Mesenchymal stem cell (in vitro differentiated cells and primary cell): ENCODE results near the gene XRCC4.

Source experiments
- DNase-seq: peaks from one replicate; pipeline ENCODE4 v3.0.0-alpha.2; 2013
- H2AFZ ChIP-seq: one replicate; pipeline ENCODE4 v1.6.1; 2013; ENCODE audit warnings: low read depth, mild to moderate bottlenecking, control low read depth, inconsistent platforms, low read length, moderate library complexity
- H2AK5ac ChIP-seq: 2 replicates; pipeline ENCODE4 v1.6.1; 2013; ENCODE audit warnings: low read length, moderate library complexity, mild to moderate bottlenecking, inconsistent platforms; ENCODE audit not compliant: severe bottlenecking
- H2BK120ac ChIP-seq: one replicate; pipeline ENCODE4 v1.6.1; 2013; ENCODE audit warnings: low read depth, mild to moderate bottlenecking, inconsistent platforms, low read length, moderate library complexity
- H2BK12ac ChIP-seq, 2 experiments: one replicate each; pipeline ENCODE4 v1.6.1; 2013; ENCODE audit warnings: inconsistent platforms in 2 of 2, low read length in 2 of 2, mild to moderate bottlenecking in 2 of 2, moderate library complexity in 2 of 2, control low read depth in 1 of 2
- H2BK15ac ChIP-seq: one replicate; pipeline ENCODE4 v1.6.1; 2013; ENCODE audit warnings: mild to moderate bottlenecking, low read depth, inconsistent platforms; ENCODE audit not compliant: poor library complexity, severe bottlenecking
- H2BK5ac ChIP-seq: 2 replicates; pipeline ENCODE4 v1.6.1; 2013; ENCODE audit warnings: low read depth, mild to moderate bottlenecking, low read length, control low read depth, inconsistent platforms; ENCODE audit not compliant: poor library complexity, severe bottlenecking
- H3K14ac ChIP-seq, 2 experiments: one replicate each; pipeline ENCODE4 v1.6.1; 2013; ENCODE audit warnings: inconsistent platforms in 2 of 2, low read length in 2 of 2, control low read depth in 1 of 2, mild to moderate bottlenecking in 1 of 2, moderate library complexity in 1 of 2
- H3K18ac ChIP-seq, 2 experiments: one replicate each; pipeline ENCODE4 v1.6.1; 2013; ENCODE audit warnings: inconsistent platforms in 2 of 2, low read length in 2 of 2, control low read depth in 1 of 2, low read depth in 1 of 2, mild to moderate bottlenecking in 1 of 2
- H3K23ac ChIP-seq, 2 experiments: one replicate each; pipeline ENCODE4 v1.6.1; 2013; ENCODE audit warnings: inconsistent platforms in 2 of 2, low read length in 2 of 2, mild to moderate bottlenecking in 2 of 2, moderate library complexity in 2 of 2, control low read depth in 1 of 2
- H3K27ac ChIP-seq: 2 replicates; pipeline ENCODE4 v1.5.1; 2013; ENCODE audit warnings: mild to moderate bottlenecking, moderate library complexity, low read length, control low read depth, inconsistent platforms; ENCODE audit not compliant: poor library complexity, severe bottlenecking
- H3K27me3 ChIP-seq, 2 experiments: 2 replicates each; pipeline versions ENCODE4 v1.6.1 to v1.7.0; 2013; ENCODE audit warnings: low read length in 2 of 2, mild to moderate bottlenecking in 2 of 2, moderate library complexity in 2 of 2, control low read depth in 1 of 2, inconsistent platforms in 1 of 2; ENCODE audit not compliant: control insufficient read depth in 1 of 2, insufficient read depth in 1 of 2
- H3K36me3 ChIP-seq, 2 experiments: 2 replicates each; pipeline versions ENCODE4 v1.6.1 to v1.7.0; 2013; ENCODE audit warnings: low read length in 2 of 2, control low read depth in 1 of 2, inconsistent platforms in 1 of 2, low read depth in 1 of 2, mild to moderate bottlenecking in 1 of 2; ENCODE audit not compliant: insufficient read depth in 2 of 2, control insufficient read depth in 1 of 2
- H3K4ac ChIP-seq, 2 experiments: one replicate each; pipeline ENCODE4 v1.6.1; 2013; ENCODE audit warnings: inconsistent platforms in 2 of 2, low read length in 2 of 2, mild to moderate bottlenecking in 2 of 2, moderate library complexity in 2 of 2, control low read depth in 1 of 2, low read depth in 1 of 2
- H3K4me1 ChIP-seq: 2 replicates; pipeline ENCODE4 v1.6.1; 2013; ENCODE audit warnings: low read depth, low read length, control low read depth; ENCODE audit not compliant: control insufficient read depth, insufficient read depth
- H3K4me2 ChIP-seq: 2 replicates; pipeline ENCODE4 v1.6.1; 2013; ENCODE audit warnings: low read length, mild to moderate bottlenecking, inconsistent platforms; ENCODE audit not compliant: poor library complexity, severe bottlenecking
- H3K4me3 ChIP-seq, 2 experiments: 2 replicates each; pipeline versions ENCODE4 v1.5.1 to v1.7.0; 2013; ENCODE audit warnings: low read length in 2 of 2, mild to moderate bottlenecking in 2 of 2, control low read depth in 1 of 2, low read depth in 1 of 2; ENCODE audit not compliant: insufficient read depth in 1 of 2
- H3K79me1 ChIP-seq: replicated peaks from 2 replicates; pipeline ENCODE4 v1.6.1; 2013; ENCODE audit warnings: mild to moderate bottlenecking, control low read depth, low read length, inconsistent platforms; ENCODE audit not compliant: poor library complexity, severe bottlenecking
- H3K9ac ChIP-seq: 2 replicates; pipeline ENCODE4 v1.7.0; 2013; ENCODE audit warnings: mild to moderate bottlenecking, low read length, moderate library complexity
- H3K9me3 ChIP-seq: 2 replicates; pipeline ENCODE4 v1.7.0; 2013; ENCODE audit warnings: mild to moderate bottlenecking, low read length; ENCODE audit not compliant: control insufficient read depth
- H4K8ac ChIP-seq: one replicate; pipeline ENCODE4 v1.6.1; 2013; ENCODE audit warnings: inconsistent platforms, mild to moderate bottlenecking, low read length, moderate library complexity
- H4K91ac ChIP-seq: one replicate; pipeline ENCODE4 v1.6.1; 2013; ENCODE audit warnings: mild to moderate bottlenecking, low read length, inconsistent platforms
- WGBS: methylation state at CpG from one replicate; pipeline ENCODE4 v1.1.7; 2013; ENCODE audit warnings: mixed read lengths; 5-methylcytosine and 5-hydroxymethylcytosine counted together

Gene XRCC4

GRCh38 chr5:83219077-83219476 is 141.7 kb downstream of the XRCC4 start:
- no peak overlapping the region for H3K9ac ChIP-seq
- no peak for DNase-seq
- no peaks in the 10 kb centered on the region for H3K79me1 ChIP-seq
- H3K27ac ChIP-seq, result no peak overlapping the region
- no peak overlapping the region for H2BK12ac ChIP-seq
- no peaks in the 10 kb centered on the region for H3K9me3 ChIP-seq
- no peak overlapping the region for H2AK5ac ChIP-seq
- no peak overlapping the region for H3K18ac ChIP-seq
- no peak overlapping the region for H3K14ac ChIP-seq
- no peak overlapping the region for H3K23ac ChIP-seq
- H3K4me3 ChIP-seq, result no peak overlapping the region
- no peaks in the 10 kb centered on the region for H3K4me1 ChIP-seq
- H3K4me2 ChIP-seq, result no peak overlapping the region
- H2BK15ac ChIP-seq, result no peak overlapping the region
- H4K8ac ChIP-seq, result no peak overlapping the region
- H3K4ac ChIP-seq, result no peak overlapping the region
- H2AFZ ChIP-seq, result no peak overlapping the region
- no peaks in the 10 kb centered on the region for H3K36me3 ChIP-seq
- H2BK5ac ChIP-seq, result no peak overlapping the region
- no peaks in the 10 kb centered on the region for H3K27me3 ChIP-seq
- H4K91ac ChIP-seq, result no peak overlapping the region
- H2BK120ac ChIP-seq, result no peak overlapping the region

DNA sequence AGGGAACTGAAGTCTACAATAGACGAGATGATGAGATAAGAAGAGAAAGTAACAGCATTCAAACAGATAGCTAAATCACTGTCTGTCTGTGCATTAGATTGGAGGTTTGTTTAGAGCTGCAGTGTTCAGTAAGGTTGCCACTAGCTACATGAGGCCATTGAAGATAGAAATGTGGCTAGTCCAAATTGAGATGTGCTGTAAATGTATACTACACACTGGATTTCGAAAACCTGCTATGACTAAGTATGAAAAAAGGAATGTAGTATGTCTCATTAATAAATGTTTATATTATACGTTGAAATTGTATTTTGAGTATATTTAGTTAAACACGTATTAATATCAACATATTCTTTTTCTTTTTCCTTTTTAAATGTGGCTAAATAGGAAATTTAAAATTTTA is 142.1 kb downstream of the XRCC4 start:
- Histone ChIP-seq H2BK120ac (no peak overlapping the region), H3K18ac (no peak overlapping the region), H2AK5ac (no peak overlapping the region), H3K9ac (no peak overlapping the region), H4K91ac (no peak overlapping the region), H3K4me2 (no peak overlapping the region), H3K27me3 (no peaks in the 10 kb centered on the region), H3K79me1 (no peaks in the 10 kb centered on the region), H2AFZ (no peak overlapping the region), H3K36me3 (no peaks in the 10 kb centered on the region), H3K4me1 (no peaks in the 10 kb centered on the region), H2BK12ac (no peak overlapping the region), H3K4me3 (no peak overlapping the region), H3K23ac (no peak overlapping the region), H2BK5ac (no peak overlapping the region), H2BK15ac (no peak overlapping the region), H4K8ac (no peak overlapping the region), H3K9me3 (no peaks in the 10 kb centered on the region), H3K4ac (no peak overlapping the region), H3K14ac (no peak overlapping the region), H3K27ac (no peak overlapping the region)
- 44% methylated on average over 1 of the region's 4 CpGs for WGBS
- no peak for DNase-seq

DNA sequence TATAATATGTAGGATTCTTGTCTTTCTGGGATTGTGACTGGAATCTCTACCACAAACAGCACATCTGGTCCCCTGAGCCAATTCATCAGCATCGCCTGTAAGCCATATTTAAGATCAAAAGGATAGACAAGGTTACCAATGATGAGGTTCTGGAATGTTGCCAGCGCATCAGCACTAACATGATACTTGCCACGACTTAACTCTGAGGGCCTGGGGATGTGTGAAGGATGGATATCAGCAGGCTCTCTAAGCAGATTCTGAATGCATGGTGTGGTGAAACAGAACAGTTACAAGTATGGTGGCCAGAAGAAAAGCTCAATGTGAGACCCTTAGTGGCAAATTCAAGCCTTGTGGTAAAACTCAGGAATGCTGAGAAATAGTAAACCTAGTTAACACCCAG is 143.0 kb downstream of the XRCC4 start:
- no peaks in the 10 kb centered on the region for H3K36me3 ChIP-seq
- H2AFZ ChIP-seq, result no peak overlapping the region
- H3K23ac ChIP-seq, result no peak overlapping the region
- no peak overlapping the region for H2BK5ac ChIP-seq
- no peak overlapping the region for H3K27ac ChIP-seq
- no peak overlapping the region for H3K14ac ChIP-seq
- no peak overlapping the region for H4K91ac ChIP-seq
- no peak overlapping the region for H3K4ac ChIP-seq
- no peak for DNase-seq
- whole genome bisulfite sequencing, result 89% methylated on average over 3 of the region's 3 CpGs
- H2BK12ac ChIP-seq, result no peak overlapping the region
- no peak overlapping the region for H3K4me3 ChIP-seq
- no peaks in the 10 kb centered on the region for H3K79me1 ChIP-seq
- no peak overlapping the region for H2BK15ac ChIP-seq
- no peaks in the 10 kb centered on the region for H3K4me1 ChIP-seq
- no peak overlapping the region for H3K9ac ChIP-seq
- H4K8ac ChIP-seq, result no peak overlapping the region
- no peak overlapping the region for H2AK5ac ChIP-seq
- H2BK120ac ChIP-seq, result no peak overlapping the region
- no peaks in the 10 kb centered on the region for H3K27me3 ChIP-seq
- H3K4me2 ChIP-seq, result no peak overlapping the region
- H3K9me3 ChIP-seq, result no peaks in the 10 kb centered on the region
- H3K18ac ChIP-seq, result no peak overlapping the region

- Histone ChIP-seq H4K91ac (no peak overlapping the region), H2BK5ac (no peak overlapping the region), H2BK12ac (no peak overlapping the region), H4K8ac (no peak overlapping the region), H3K9me3 (no peaks in the 10 kb centered on the region), H2BK120ac (no peak overlapping the region), H3K4me2 (no peak overlapping the region), H3K14ac (no peak overlapping the region), H2BK15ac (no peak overlapping the region), H3K18ac (no peak overlapping the region), H3K27me3 (no peaks in the 10 kb centered on the region), H3K4me3 (no peak overlapping the region), H3K27ac (no peak overlapping the region), H3K23ac (no peak overlapping the region), H3K36me3 (no peaks in the 10 kb centered on the region), H3K9ac (no peak overlapping the region), H3K4me1 (no peaks in the 10 kb centered on the region), H3K79me1 (no peaks in the 10 kb centered on the region), H2AK5ac (no peak overlapping the region), H2AFZ (no peak overlapping the region), H3K4ac (no peak overlapping the region)
- 95% methylated on average over 2 of the region's 2 CpGs for WGBS
- no peak for DNase-seq
Measured at GRCh38 chr5:83222906-83223305, 145.6 kb downstream of the XRCC4 start.
